H7 (cell line): ENCODE data around the gene HSD17B11. TPM values are rescaled to one million over a fixed set of nuclear protein-coding genes. Genes with fewer than 3 reads are reported as not detected.
"Not testable (repeated sequence)": the region's sequence is repeated elsewhere in the genome, so short reads cannot be mapped to it uniquely, and the experiment has no call there.

Experiments
- DNase-seq: peaks from one replicate; pipeline ENCODE4 v3.0.0; 2012
- H3K27me3 ChIP-seq: 2 replicates; pipeline ENCODE4 v1.6.0; 2011; ENCODE audit warnings: mild to moderate bottlenecking, low read length; ENCODE audit not compliant: control insufficient read depth, insufficient read depth
- H3K36me3 ChIP-seq: replicated peaks from 2 replicates; pipeline ENCODE4 v1.5.1; 2011; ENCODE audit warnings: low read length; ENCODE audit not compliant: control insufficient read depth, insufficient read depth
- H3K4me3 ChIP-seq: 2 replicates; pipeline ENCODE4 v1.5.1; 2011; ENCODE audit warnings: low read depth, mild to moderate bottlenecking, control low read depth, low read length, moderate library complexity; ENCODE audit not compliant: insufficient read depth
- total RNA-seq: library from RNA; depleted of rRNA; stranded (reverse); fragments of >200 nt; shearing (Covaris generic); gene quantifications from 2 replicates; pipeline ENCODE4 v1.2.3, GENCODE V29; 2014

The HSD17B11 gene
- total RNA-seq, 1 experiment from 2014 or later: 20.9 TPM

DNA sequence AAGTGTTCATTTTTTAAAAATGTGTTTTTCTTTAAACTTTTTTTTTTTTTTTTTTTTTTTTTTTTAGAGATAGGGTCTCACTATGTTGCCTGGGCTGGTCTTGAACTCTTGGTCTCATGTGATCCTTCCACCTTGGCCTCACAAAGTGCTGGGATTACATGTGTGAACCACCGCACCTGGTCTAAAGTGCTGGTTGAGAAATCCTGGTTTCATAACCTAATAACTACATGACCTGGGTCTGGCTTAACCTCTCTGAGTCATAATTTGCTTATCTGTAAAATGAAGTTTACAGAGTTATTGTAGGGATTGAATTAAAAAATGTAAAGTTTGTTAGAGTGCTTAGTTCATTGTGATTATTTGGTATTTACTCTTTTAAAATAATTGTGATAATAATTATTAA lies 73.5 kb downstream of the HSD17B11 start:
- Histone ChIP-seq H3K36me3 (no peaks in the 10 kb centered on the region), H3K27me3 (no peaks in the 10 kb centered on the region), H3K4me3 (no peak overlapping the region)
- no peak for DNase-seq

DNA sequence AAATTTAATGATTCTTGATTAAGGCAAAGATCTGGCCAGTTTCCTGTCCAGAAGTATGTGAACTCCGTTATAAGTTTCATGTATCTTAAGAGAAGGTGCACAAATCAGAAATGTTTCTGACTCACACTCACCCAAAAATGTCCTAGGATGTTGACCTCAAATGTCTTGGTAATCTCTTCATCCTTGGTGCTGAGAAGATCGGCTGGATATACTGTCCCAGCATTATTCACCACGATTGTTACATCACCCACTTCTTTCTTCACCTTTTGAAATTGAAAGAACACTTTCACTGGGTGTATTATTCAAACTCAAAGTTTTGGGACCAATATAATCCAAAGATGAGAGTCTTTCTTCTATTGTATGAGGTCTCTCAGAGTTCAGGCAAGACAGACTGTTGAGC lies 74.0 kb downstream of the HSD17B11 start:
- Histone ChIP-seq H3K4me3 (no peak overlapping the region), H3K27me3 (no peaks in the 10 kb centered on the region)

DNA sequence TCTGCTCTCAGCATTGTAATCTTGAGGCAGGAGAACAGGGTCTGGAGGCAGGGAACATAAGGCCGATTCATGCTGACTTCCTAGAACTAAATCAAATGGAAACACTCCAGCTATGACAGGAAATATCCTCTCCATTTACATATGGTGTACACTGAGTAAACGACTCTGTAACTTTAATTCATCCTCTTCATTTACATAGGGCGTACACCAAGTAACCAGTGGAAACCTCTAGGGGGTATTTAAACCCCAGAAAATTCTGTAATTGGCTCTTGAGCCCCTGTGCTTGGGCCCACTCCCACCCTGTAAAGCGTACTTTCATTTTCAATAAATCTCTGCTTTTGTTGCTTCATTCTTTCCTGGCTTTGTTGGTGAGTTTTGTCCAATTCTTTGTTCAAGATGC lies 76.0 kb downstream of the HSD17B11 start:
- H3K27me3 ChIP-seq, DNase-seq, H3K36me3 ChIP-seq, H3K4me3 ChIP-seq: not testable (repeated sequence)

More for the DNA sequence above, 74.0 kb downstream of the HSD17B11 start:
- no peak for DNase-seq
- no peaks in the 10 kb centered on the region for H3K36me3 ChIP-seq

DNA sequence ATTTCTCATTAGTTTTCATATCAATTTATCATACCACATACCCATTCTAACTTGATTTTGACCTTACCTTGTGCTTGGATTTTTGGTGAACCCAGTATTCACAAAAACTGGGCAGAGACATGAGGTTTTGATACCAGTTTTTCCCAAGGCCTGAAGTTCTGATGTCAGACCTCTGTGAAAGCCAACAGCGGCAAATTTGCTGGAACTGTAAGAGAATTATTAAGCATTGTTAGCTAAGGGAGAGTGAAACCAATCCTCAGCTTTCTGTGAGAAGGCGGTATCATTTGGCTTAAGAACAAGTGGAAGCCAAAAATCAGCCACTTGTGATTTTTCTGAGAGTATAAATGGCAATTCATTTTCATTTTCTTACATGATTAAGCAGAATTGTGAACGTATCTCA lies 77.2 kb downstream of the HSD17B11 start:
- DNase-seq: no peak
- no peaks in the 10 kb centered on the region for H3K27me3 ChIP-seq
- H3K4me3 ChIP-seq: no peak overlapping the region
- no peaks in the 10 kb centered on the region for H3K36me3 ChIP-seq

DNA sequence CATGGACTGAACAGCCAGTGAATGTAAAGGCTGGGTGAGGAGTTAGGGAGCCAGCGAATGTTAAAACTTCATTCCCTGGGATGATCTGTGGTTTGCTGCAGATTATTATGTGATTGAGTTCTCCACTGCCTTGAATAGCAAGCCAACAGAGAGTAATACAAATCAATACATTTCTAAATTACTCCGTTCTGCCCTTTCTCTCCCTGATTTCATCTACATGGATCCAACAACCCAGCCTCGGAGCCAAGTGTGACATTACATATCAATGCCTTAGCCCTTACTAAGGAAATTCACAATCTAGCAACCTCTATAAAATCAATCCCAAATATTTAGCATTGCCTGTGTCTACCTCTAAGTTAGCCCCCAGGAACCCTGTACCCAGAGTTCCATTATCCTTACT lies 79.3 kb downstream of the HSD17B11 start:
- no peak overlapping the region for H3K4me3 ChIP-seq
- no peaks in the 10 kb centered on the region for H3K36me3 ChIP-seq
- no peaks in the 10 kb centered on the region for H3K27me3 ChIP-seq

DNA sequence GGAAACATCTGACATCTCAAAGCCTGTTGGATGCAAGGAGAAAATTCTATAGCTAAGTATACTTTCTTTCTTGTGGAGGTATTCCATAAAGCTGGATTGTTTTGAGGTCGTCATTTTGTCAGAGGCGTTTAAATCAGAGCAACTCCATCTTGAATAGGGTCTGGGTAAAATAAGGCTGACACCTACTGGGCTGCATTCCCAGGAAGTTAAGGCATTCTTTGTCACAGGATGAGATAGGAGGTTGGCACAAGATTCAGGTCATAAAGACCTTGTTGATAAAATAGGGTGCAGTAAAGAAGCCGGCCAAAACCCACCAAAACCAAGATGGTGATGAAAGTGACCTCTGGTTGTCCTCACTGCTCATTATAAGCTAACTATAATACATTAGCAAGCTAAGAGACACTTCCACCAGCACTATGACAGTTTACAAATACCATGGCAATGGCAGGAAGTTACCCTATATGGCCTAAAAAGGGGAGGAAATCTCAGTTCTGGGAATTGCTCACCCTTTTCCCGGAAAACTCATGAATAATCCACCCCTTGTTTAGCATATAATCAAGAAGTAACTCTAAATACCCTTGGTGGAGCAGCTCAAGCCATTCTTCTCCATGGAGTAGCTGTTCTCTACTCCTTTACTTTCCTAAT lies 80.2 kb downstream of the HSD17B11 start:
- DNase-seq: no peak
- H3K27me3 ChIP-seq: no peaks in the 10 kb centered on the region
- no peaks in the 10 kb centered on the region for H3K36me3 ChIP-seq
- H3K4me3 ChIP-seq: no peak overlapping the region

More for the DNA sequence above, 79.3 kb downstream of the HSD17B11 start:
- DNase-seq: no peak

DNA sequence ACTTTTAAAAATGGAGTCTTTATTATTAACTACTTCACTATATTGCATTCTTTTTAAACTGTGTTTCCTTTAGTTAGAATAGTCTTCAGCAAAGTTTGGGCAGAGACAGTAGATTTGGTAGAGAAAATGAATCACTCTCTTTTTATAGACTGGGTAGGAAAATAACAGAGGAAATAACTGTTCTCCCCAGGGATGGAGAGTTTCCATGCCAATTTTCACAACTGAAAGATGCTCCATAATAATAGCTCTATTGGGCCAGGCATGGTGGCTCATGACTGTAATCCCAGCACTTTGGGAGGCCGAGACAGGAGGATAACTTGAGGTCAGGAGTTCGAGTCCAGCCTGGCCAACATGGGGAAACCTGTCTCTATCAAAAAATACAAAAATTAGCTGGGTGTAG lies 81.4 kb downstream of the HSD17B11 start:
- H3K36me3 ChIP-seq: no peaks in the 10 kb centered on the region
- H3K4me3 ChIP-seq: no peak overlapping the region
- DNase-seq: no peak
- no peaks in the 10 kb centered on the region for H3K27me3 ChIP-seq

DNA sequence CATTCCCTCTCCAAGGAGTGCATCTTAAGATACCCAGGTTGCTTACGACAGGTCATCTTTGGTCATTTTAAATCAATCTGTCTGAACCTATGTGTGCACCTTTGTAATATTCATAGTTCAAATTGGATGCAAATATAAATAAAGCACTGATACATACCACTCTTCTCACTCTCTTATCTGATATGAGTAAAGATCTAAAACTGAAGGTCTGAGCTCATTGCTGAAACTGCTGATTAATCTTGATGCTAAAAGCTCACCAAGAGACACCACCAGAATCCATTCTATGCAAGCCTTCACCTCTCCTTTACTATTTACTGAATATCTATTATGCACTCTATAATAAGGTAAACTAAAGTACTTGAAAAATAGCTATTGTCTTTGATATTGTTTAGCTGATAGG lies 84.9 kb downstream of the HSD17B11 start:
- no peak overlapping the region for H3K4me3 ChIP-seq
- no peaks in the 10 kb centered on the region for H3K27me3 ChIP-seq
- H3K36me3 ChIP-seq: no peaks in the 10 kb centered on the region
- DNase-seq: no peak

DNA sequence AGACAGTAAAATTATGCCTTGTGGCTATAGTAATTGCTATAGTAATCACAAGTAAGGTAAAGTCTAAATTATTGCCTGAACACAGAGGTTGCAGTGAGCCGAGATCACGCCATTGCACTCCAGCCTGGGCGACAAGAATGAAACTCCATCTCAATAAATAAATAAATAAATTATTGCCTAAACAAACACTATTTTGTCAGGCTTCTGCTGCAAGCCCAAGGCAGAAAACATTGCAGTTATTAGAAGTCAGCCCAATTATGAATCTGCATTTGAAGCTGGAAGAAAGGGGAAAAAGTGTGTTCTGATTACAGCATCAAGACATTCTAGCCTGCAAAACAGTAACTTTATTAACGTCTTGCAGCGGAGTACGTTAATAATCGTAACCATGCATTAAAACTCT lies 85.4 kb downstream of the HSD17B11 start:
- H3K4me3 ChIP-seq: no peak overlapping the region
- no peaks in the 10 kb centered on the region for H3K27me3 ChIP-seq
- no peaks in the 10 kb centered on the region for H3K36me3 ChIP-seq
- no peak for DNase-seq

DNA sequence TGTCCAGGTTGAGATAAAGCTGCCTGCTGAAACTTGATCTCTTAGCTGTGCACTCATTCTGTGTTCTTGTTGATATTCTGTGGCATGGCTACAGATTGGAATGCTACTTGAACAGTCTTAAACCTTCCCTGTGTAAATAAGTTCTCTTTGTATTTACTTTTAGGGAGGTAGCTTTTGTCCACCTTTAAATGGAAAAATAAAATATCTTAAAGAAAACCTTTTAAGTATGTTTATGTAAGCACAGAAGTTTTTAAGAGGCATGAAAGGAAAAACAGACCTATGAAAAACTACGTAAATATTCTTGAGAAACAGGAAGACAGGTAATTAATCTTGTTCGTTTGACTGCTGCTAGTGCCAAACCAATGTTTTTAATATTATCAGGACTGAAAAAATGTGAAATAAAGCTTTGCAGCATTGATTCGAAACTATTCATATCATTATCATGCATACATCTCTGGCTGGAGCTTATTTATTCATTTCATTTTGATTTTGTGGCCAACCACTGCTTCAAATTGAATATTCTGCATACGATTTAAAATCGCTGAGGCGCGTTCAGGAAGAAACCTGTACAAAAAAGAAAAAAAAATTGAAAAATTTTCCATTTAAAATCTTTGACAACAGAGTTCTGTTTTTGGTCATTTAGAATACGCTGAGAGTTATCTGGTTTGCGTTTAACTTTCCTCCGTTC lies 86.1 kb downstream of the HSD17B11 start:
- Histone ChIP-seq H3K36me3 (no peaks in the 10 kb centered on the region), H3K27me3 (no peaks in the 10 kb centered on the region), H3K4me3 (no peak overlapping the region)
- no peak for DNase-seq

DNA sequence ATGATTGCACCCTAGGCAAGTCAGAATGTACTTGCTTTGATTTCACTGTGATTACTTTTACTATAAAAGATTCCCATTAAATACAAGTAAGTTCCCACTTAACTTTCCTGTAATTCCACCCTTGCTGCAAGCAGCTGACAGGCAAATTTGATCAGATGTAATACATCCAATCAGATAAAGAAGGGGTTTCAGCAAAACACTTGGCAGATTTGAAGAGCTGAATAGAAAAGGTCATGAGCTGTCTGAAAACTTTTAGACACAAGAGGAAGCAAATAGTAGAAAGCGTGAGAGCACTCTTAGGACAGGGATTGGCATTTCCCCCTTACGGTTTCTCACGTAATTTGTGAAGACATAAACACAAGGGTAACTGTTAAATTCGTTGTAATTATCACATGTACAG lies 91.1 kb downstream of the HSD17B11 start:
- DNase-seq: no peak
- Histone ChIP-seq H3K36me3 (no peaks in the 10 kb centered on the region), H3K27me3 (no peaks in the 10 kb centered on the region), H3K4me3 (no peak overlapping the region)

DNA sequence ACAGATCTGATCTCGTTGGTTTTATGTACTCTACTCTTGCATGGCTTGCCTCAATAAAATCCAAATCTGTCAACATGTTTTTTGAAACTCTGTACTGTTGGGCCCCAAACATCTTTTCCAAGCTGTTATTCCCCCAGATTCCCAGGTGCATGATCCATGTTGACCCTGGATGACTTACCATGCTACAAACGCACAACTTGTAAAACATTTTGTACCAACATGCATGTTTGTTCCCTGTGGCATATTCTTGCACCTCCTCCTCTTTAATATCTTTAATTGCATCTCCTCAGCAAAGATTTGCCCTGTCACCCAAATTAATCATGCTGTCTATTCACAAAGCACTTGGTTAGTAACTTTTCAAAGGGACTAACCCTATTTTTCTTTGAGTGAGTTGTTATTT lies 92.6 kb downstream of the HSD17B11 start:
- H3K4me3 ChIP-seq: no peak overlapping the region
- no peak for DNase-seq
- H3K27me3 ChIP-seq: no peaks in the 10 kb centered on the region

DNA sequence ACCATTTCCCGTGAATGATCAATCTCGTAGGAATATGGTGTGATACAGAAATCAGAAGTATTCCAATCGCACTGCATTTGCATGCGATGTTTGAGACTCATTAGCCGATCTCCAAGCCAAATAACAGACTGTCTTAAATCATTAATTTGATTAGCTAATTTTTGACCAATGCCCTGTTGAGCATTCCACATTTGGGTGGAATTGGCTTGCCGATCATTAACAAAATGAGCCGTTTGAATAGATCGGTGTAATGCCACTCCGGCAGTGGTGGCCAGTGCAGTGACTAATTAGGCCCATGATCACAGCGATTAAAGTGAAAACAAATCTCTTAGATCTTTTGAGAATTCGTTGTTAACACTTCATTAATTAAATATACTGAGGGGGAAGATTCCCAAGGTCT lies 96.1 kb downstream of the HSD17B11 start:
- not testable (repeated sequence) for H3K36me3 ChIP-seq, H3K27me3 ChIP-seq, H3K4me3 ChIP-seq, DNase-seq

More for the DNA sequence above, 92.6 kb downstream of the HSD17B11 start:
- H3K36me3 ChIP-seq: no peaks in the 10 kb centered on the region

DNA sequence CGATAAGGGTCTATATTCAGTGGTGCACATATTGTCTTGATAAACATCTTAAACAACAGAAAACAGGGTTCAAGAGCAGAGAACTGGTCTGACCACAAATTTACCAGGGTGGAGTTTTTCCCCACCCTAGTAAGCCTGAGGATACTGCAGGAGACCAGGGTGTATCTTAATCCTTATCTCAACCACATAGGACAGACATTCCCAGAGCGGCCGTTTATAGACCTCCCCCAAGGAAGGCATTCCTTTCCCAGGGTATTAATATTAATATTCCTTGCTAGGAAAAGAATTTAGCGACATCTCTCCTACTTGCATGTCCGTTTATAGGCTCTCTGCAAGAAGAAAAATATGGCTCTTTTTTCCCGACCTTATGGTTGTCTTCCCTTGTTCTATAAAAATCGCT lies 97.1 kb downstream of the HSD17B11 start:
- not testable (repeated sequence) for DNase-seq, H3K4me3 ChIP-seq, H3K27me3 ChIP-seq, H3K36me3 ChIP-seq

DNA sequence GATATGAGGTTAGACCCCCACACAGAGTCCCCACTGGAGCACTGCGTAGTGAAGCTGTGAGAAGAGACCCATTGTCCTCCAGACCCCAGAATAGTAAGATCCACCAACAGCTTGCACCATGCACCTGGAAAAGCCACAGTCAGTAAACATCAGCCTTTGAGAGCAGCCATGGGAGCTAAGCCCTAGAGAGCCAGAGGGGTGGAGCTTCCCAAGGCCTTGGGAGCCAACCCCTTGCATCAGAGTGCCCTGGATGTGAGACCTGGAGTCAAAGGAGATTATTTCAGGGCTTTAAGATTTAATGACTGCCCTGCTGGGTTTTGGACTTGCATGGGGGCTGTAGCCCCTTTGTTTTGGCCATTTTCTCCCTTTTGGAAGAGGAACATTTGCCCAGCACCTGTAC lies 104.0 kb downstream of the HSD17B11 start:
- no peak for DNase-seq
- no peak overlapping the region for H3K4me3 ChIP-seq
- no peaks in the 10 kb centered on the region for H3K36me3 ChIP-seq
- H3K27me3 ChIP-seq: no peaks in the 10 kb centered on the region
